ENCODE measurements around the gene TPH2.

DNA sequence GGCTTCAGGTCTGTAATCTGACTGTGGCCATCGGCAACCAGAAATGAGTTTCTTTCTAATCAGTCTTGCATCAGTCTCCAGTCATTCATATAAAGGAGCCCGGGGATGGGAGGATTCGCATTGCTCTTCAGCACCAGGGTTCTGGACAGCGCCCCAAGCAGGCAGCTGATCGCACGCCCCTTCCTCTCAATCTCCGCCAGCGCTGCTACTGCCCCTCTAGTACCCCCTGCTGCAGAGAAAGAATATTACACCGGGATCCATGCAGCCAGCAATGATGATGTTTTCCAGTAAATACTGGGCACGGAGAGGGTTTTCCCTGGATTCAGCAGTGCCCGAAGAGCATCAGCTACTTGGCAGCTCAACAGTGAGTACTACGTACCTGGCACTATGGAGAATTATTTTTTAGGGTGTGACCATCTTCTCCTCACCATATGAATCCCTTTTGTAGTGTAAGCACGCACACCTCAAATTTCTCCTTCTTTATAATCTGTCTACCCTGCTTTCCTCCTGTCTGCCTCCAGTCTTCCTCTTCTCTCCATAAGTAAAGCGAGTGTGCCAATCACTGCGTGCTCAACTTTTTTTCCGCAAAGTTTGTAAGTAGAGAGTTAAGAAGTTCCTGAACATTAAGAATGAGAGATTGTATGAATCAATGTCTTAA, at the start of gene TPH2:
- TF ChIP-seq, protein P1, sequence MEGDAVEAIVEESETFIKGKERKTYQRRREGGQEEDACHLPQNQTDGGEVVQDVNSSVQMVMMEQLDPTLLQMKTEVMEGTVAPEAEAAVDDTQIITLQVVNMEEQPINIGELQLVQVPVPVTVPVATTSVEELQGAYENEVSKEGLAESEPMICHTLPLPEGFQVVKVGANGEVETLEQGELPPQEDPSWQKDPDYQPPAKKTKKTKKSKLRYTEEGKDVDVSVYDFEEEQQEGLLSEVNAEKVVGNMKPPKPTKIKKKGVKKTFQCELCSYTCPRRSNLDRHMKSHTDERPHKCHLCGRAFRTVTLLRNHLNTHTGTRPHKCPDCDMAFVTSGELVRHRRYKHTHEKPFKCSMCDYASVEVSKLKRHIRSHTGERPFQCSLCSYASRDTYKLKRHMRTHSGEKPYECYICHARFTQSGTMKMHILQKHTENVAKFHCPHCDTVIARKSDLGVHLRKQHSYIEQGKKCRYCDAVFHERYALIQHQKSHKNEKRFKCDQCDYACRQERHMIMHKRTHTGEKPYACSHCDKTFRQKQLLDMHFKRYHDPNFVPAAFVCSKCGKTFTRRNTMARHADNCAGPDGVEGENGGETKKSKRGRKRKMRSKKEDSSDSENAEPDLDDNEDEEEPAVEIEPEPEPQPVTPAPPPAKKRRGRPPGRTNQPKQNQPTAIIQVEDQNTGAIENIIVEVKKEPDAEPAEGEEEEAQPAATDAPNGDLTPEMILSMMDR (optimal IDR thresholded peaks at IDR 0.05 in 1 of 3, IDR thresholded peaks at IDR 0.05 in 1 of 3, conservative IDR thresholded peaks at IDR 0.05 in 1 of 3; ENCODE audit: extremely low read depth in 1 of 3, insufficient read depth in 2 of 3, low read length in 3 of 3): peak; percentile 59 to 71 (median 61)
- no peak for TF ChIP-seq EZH2 (IDR thresholded peaks at IDR 0.05; ENCODE audit: low read length)

Data from keratinocyte (primary cell).